HEK293 (cell line): Measurements from ENCODE around the gene LRRC75A.

ENCODE experiments used
- ATF2 ChIP-seq: fragments of 450-650 bp; formaldehyde crosslinking; IDR thresholded peaks from 2 replicates; pipeline ENCODE4 v1.5.1; 2016; ENCODE audit warnings: missing biosample characterization, missing genetic modification characterization, low read depth
- GLI2 ChIP-seq: fragments of 450-650 bp; formaldehyde crosslinking; IDR thresholded peaks from 2 replicates; pipeline ENCODE4; 2017; ENCODE audit warnings: missing biosample characterization, missing genetic modification characterization, low read depth, borderline replicate concordance
- GLIS2 ChIP-seq: fragments of 450-650 bp; formaldehyde crosslinking; IDR thresholded peaks from 2 replicates; pipeline ENCODE4 v1.5.1; 2016; ENCODE audit warnings: missing biosample characterization, missing genetic modification characterization
- KLF10 ChIP-seq: fragments of 450-650 bp; IDR thresholded peaks from 2 replicates; pipeline ENCODE4 v1.5.1; 2018; ENCODE audit warnings: missing biosample characterization, mild to moderate bottlenecking, missing genetic modification characterization
- KLF9 ChIP-seq: fragments of 450-650 bp; formaldehyde crosslinking; IDR thresholded peaks from 2 replicates; pipeline ENCODE4 v1.5.1; 2016; ENCODE audit warnings: missing biosample characterization, missing genetic modification characterization, low read depth
- SCRT2 ChIP-seq: fragments of 450-650 bp; formaldehyde crosslinking; IDR thresholded peaks from 2 replicates; pipeline ENCODE4 v1.5.1; 2016; ENCODE audit warnings: missing biosample characterization, missing genetic modification characterization
- ZBTB10 ChIP-seq: fragments of 450-650 bp; formaldehyde crosslinking; IDR thresholded peaks from 2 replicates; pipeline ENCODE4 v1.5.1; 2016; ENCODE audit warnings: missing biosample characterization, missing genetic modification characterization
- ZBTB48 ChIP-seq: fragments of 450-650 bp; formaldehyde crosslinking; IDR thresholded peaks from 2 replicates; pipeline ENCODE4 v1.5.1; 2016; ENCODE audit warnings: missing biosample characterization, missing genetic modification characterization
- ZBTB8A ChIP-seq: fragments of 450-650 bp; formaldehyde crosslinking; IDR thresholded peaks from 2 replicates; pipeline ENCODE4 v1.5.1; 2016; ENCODE audit warnings: missing biosample characterization, missing genetic modification characterization
- ZFHX2 ChIP-seq: fragments of 450-650 bp; formaldehyde crosslinking; conservative IDR thresholded peaks from 2 replicates; pipeline ENCODE4 v1.5.1; 2016; ENCODE audit warnings: missing biosample characterization, missing genetic modification characterization
- ZNF133 ChIP-seq: fragments of 450-650 bp; formaldehyde crosslinking; IDR thresholded peaks from 2 replicates; pipeline ENCODE4 v1.5.1; 2016; ENCODE audit warnings: missing biosample characterization, missing genetic modification characterization
- ZNF184 ChIP-seq: fragments of 450-650 bp; IDR thresholded peaks from 2 replicates; pipeline ENCODE4 v1.5.1; 2018; ENCODE audit warnings: missing biosample characterization, mild to moderate bottlenecking, missing genetic modification characterization
- ZNF223 ChIP-seq: fragments of 450-650 bp; formaldehyde crosslinking; IDR thresholded peaks from 2 replicates; pipeline ENCODE4 v1.5.1; 2016; ENCODE audit warnings: missing biosample characterization, missing genetic modification characterization
- ZNF292 ChIP-seq: fragments of 450-650 bp; formaldehyde crosslinking; IDR thresholded peaks from 2 replicates; pipeline ENCODE4 v1.5.1; 2016; ENCODE audit warnings: low read depth, missing biosample characterization, missing genetic modification characterization, borderline replicate concordance
- ZNF341 ChIP-seq: fragments of 450-650 bp; formaldehyde crosslinking; IDR thresholded peaks from 2 replicates; pipeline ENCODE4; 2016; ENCODE audit warnings: low read depth, missing biosample characterization, missing genetic modification characterization
- ZNF350 ChIP-seq: fragments of 450-650 bp; formaldehyde crosslinking; IDR thresholded peaks from 2 replicates; pipeline ENCODE4 v1.5.0; 2017; ENCODE audit warnings: missing biosample characterization, mild to moderate bottlenecking, missing genetic modification characterization
- ZNF398 ChIP-seq: fragments of 450-650 bp; formaldehyde crosslinking; IDR thresholded peaks from 2 replicates; pipeline ENCODE4 v1.5.1; 2017; ENCODE audit warnings: missing biosample characterization, missing genetic modification characterization
- ZNF473 ChIP-seq: fragments of 450-650 bp; formaldehyde crosslinking; IDR thresholded peaks from 2 replicates; pipeline ENCODE4 v1.5.1; 2017; ENCODE audit warnings: missing biosample characterization, missing genetic modification characterization
- ZNF514 ChIP-seq: fragments of 450-650 bp; formaldehyde crosslinking; IDR thresholded peaks from 2 replicates; pipeline ENCODE4 v1.5.1; 2016; ENCODE audit warnings: missing biosample characterization, missing genetic modification characterization
- ZNF560 ChIP-seq: fragments of 450-650 bp; formaldehyde crosslinking; IDR thresholded peaks from 2 replicates; pipeline ENCODE4 v1.5.1; 2017; ENCODE audit warnings: missing biosample characterization, missing genetic modification characterization, borderline replicate concordance
- ZNF561 ChIP-seq: fragments of 450-650 bp; IDR thresholded peaks from 2 replicates; pipeline ENCODE4 v1.5.1; 2018; ENCODE audit warnings: missing biosample characterization, missing genetic modification characterization, borderline replicate concordance
- ZNF600 ChIP-seq: fragments of 450-650 bp; formaldehyde crosslinking; IDR thresholded peaks from 2 replicates; pipeline ENCODE4 v1.5.1; 2016; ENCODE audit warnings: missing biosample characterization, missing genetic modification characterization
- ZNF621 ChIP-seq: fragments of 450-650 bp; formaldehyde crosslinking; IDR thresholded peaks from 2 replicates; pipeline ENCODE4 v1.5.1; 2017; ENCODE audit warnings: missing biosample characterization, missing genetic modification characterization
- ZNF623 ChIP-seq: fragments of 450-650 bp; formaldehyde crosslinking; IDR thresholded peaks from 2 replicates; pipeline ENCODE4 v1.5.1; 2016; ENCODE audit warnings: missing biosample characterization, missing genetic modification characterization
- ZNF670 ChIP-seq: fragments of 450-650 bp; formaldehyde crosslinking; IDR thresholded peaks from 2 replicates; pipeline ENCODE4 v1.5.1; 2016; ENCODE audit warnings: missing biosample characterization, missing genetic modification characterization, low read depth
- ZNF677 ChIP-seq: fragments of 450-650 bp; IDR thresholded peaks from 2 replicates; pipeline ENCODE4 v1.5.0; 2018; ENCODE audit warnings: missing biosample characterization, mild to moderate bottlenecking, missing genetic modification characterization, moderate library complexity
- ZNF768 ChIP-seq: fragments of 450-650 bp; formaldehyde crosslinking; IDR thresholded peaks from 2 replicates; pipeline ENCODE4 v1.5.1; 2018; ENCODE audit warnings: missing biosample characterization, mild to moderate bottlenecking, missing genetic modification characterization
- ZNF791 ChIP-seq: fragments of 450-650 bp; formaldehyde crosslinking; IDR thresholded peaks from 2 replicates; pipeline ENCODE4 v1.5.1; 2016; ENCODE audit warnings: missing biosample characterization, missing genetic modification characterization
- ZNF843 ChIP-seq: fragments of 450-650 bp; formaldehyde crosslinking; IDR thresholded peaks from 2 replicates; pipeline ENCODE4 v1.5.1; 2016; ENCODE audit warnings: missing biosample characterization, missing genetic modification characterization
- ZSCAN16 ChIP-seq: fragments of 450-650 bp; formaldehyde crosslinking; IDR thresholded peaks from 2 replicates; pipeline ENCODE4 v1.5.1; 2016; ENCODE audit warnings: missing biosample characterization, missing genetic modification characterization
- ZSCAN18 ChIP-seq: fragments of 450-650 bp; formaldehyde crosslinking; IDR thresholded peaks from 2 replicates; pipeline ENCODE4 v1.5.1; 2016; ENCODE audit warnings: missing biosample characterization, missing genetic modification characterization
- ZSCAN4 ChIP-seq: fragments of 450-650 bp; formaldehyde crosslinking; IDR thresholded peaks from 2 replicates; pipeline ENCODE4 v1.5.1; 2017; ENCODE audit warnings: missing biosample characterization, missing genetic modification characterization

LRRC75A gene

GRCh38 chr17:16438557-16439302 is 53.3 kb downstream of the LRRC75A start (continued):
- TF ChIP-seq ZNF561 (tag by site-specific recombination) (peak; percentile 84), ZBTB48 (peak; percentile 43; the same call in 1 of the 2 replicates), ZSCAN18 (peak; percentile 40; the same call in 1 of the 2 replicates), ZNF473 (tag by site-specific recombination) (no peak), ZNF398 (tag by site-specific recombination) (no peak), ZNF843 (0 out of 2 replicates have a peak, but pooled peaks have one; percentile 32), ZNF223 (no peak), ZNF670 (no peak), ZSCAN16 (no peak), KLF10 (tag by site-specific recombination) (peak; percentile 85), ZSCAN4 (tag by site-specific recombination) (0 out of 2 replicates have a peak, but pooled peaks have one; percentile 28), GLIS2 (tag by site-specific recombination) (peak; percentile 63), ZNF768 (tag by site-specific recombination) (no peak), ZNF560 (no peak), ZBTB8A (tag by site-specific recombination) (peak; percentile 59), ZNF600 (tag by site-specific recombination) (peak; percentile 88), ZNF677 (no peak), KLF9 (tag by site-specific recombination) (no peak), ZNF350 (tag by site-specific recombination) (no peak), ATF2 (tag by site-specific recombination) (no peak), ZNF341 (tag by site-specific recombination) (no peak), GLI2 (tag by site-specific recombination) (no peak), ZNF292 (tag by site-specific recombination) (no peak), ZNF133 (tag by site-specific recombination) (no peak), SCRT2 (tag by site-specific recombination) (peak; percentile 98), ZNF621 (tag by site-specific recombination) (no peak), ZNF184 (peak; percentile 18; the same call in 1 of the 2 replicates), ZNF514 (no peak), ZFHX2 (no peak), ZBTB10 (tag by site-specific recombination) (no peak), ZNF791 (tag by site-specific recombination) (no peak), ZNF623 (tag by site-specific recombination) (0 out of 2 replicates have a peak, but pooled peaks have one; percentile 11)
